GM12878 (cell line): ENCODE results near the gene RAP2B. TPM values are rescaled to one million over a fixed set of nuclear protein-coding genes. Genes with fewer than 3 reads are reported as not detected.

Source experiments
- ATAC-seq: fragments of 200-7000 bp; cut with Tn5 transposase; 3 replicates; pipeline ENCODE4 v1.9.1; 2020; ENCODE audit warnings: mild to moderate bottlenecking, moderate library complexity
- BruUV-seq: library from RNA; stranded (reverse); fragments of 400-500 nt; replicated peaks from 2 replicates; lab custom pipeline; 2021; lab: Mats Ljungman, UMichigan
- CTCF ChIA-PET: fragments of 300-600 bp; sonication (Branson Sonifier 250); formaldehyde crosslinking; extraction: SDS; loops from one replicate; lab custom pipeline; 2021; ENCODE audit warnings: inconsistent platforms; lab: Yijun Ruan, JAX
- POLR2A ChIA-PET: fragments of 350-600 bp; formaldehyde crosslinking; extraction: SDS; loops from one replicate; lab custom pipeline; 2021; ENCODE audit warnings: inconsistent platforms; lab: Charles Lee
- RAD21 ChIA-PET: fragments of 300-600 bp; sonication (Branson Sonifier 250); formaldehyde crosslinking; loops from one replicate; lab custom pipeline; 2023; ENCODE audit warnings: antibody characterized with exemption; ENCODE audit not compliant: unreplicated experiment; lab: Charles Lee
- SMC1A ChIA-PET: fragments of 300-600 bp; sonication (Branson Sonifier 250); formaldehyde crosslinking; loops from one replicate; lab custom pipeline; 2023; ENCODE audit not compliant: unreplicated experiment, uncharacterized antibody; lab: Charles Lee
- DNase-seq: peaks from one replicate; pipeline ENCODE4 v3.0.0-alpha.2; 2011; ENCODE audit warnings: low read depth, low spot score
- FAIRE-seq: peaks from 3 replicates; lab custom pipeline; 2011; peaks lifted over from hg19 to GRCh38; lab: Jason Lieb, UNC
- H2AFZ ChIP-seq: 2 replicates; pipeline ENCODE4 v1.6.0; 2011; ENCODE audit warnings: low read depth, low read length, control low read depth; ENCODE audit not compliant: control insufficient read depth
- H3K27ac ChIP-seq: 2 replicates; pipeline ENCODE4 v1.5.1; 2011; ENCODE audit warnings: control low read depth; ENCODE audit not compliant: control insufficient read depth, insufficient read depth
- H3K27me3 ChIP-seq, 2 experiments: replicated peaks in 1 of 2; 2 replicates each; pipeline versions ENCODE4 v1.6.0 to v1.6.1; 2011; ENCODE audit warnings: low read length in 1 of 2; ENCODE audit not compliant: control insufficient read depth in 2 of 2, insufficient read depth in 2 of 2
- H3K36me3 ChIP-seq, 2 experiments: 2 replicates each; pipeline ENCODE4 v1.5.1; 2011; ENCODE audit warnings: low read length in 1 of 2; ENCODE audit not compliant: control insufficient read depth in 2 of 2, insufficient read depth in 2 of 2
- H3K4me1 ChIP-seq: 2 replicates; pipeline ENCODE4 v1.6.1; 2011; ENCODE audit warnings: mild to moderate bottlenecking, low read length, moderate library complexity, mixed read lengths; ENCODE audit not compliant: control insufficient read depth, insufficient read depth
- H3K4me2 ChIP-seq: 2 replicates; pipeline ENCODE4 v1.6.0; 2011; ENCODE audit warnings: control low read depth; ENCODE audit not compliant: control insufficient read depth, insufficient read depth
- H3K4me3 ChIP-seq: fragments of 200-600 bp; sonication (generic); 2 replicates; pipeline ENCODE4 v1.5.1; 2016
- H3K79me2 ChIP-seq: 2 replicates; pipeline ENCODE4 v1.6.0; 2011; ENCODE audit warnings: low read length; ENCODE audit not compliant: control insufficient read depth, insufficient read depth
- H3K9ac ChIP-seq: 2 replicates; pipeline ENCODE4 v1.8.0; 2011; ENCODE audit warnings: low read length, control low read depth, mixed read lengths; ENCODE audit not compliant: control insufficient read depth, insufficient read depth
- H3K9me3 ChIP-seq: replicated peaks from 3 replicates; pipeline ENCODE4 v1.5.1; 2011; ENCODE audit warnings: mild to moderate bottlenecking, low read length; ENCODE audit not compliant: control insufficient read depth, insufficient read depth
- H4K20me1 ChIP-seq: 2 replicates; pipeline ENCODE4 v1.6.0; 2011; ENCODE audit not compliant: control insufficient read depth, insufficient read depth
- ASH2L ChIP-seq: fragments of 300-600, 200-600 bp; sonication (generic); IDR thresholded peaks from 2 replicates; pipeline ENCODE4 v1.6.1; 2017; ENCODE audit warnings: low read depth, mild to moderate bottlenecking, borderline replicate concordance
- CBX3 ChIP-seq: fragments of 200-600 bp; sonication (generic); IDR thresholded peaks from 2 replicates; pipeline ENCODE4 v1.6.1; 2016; ENCODE audit warnings: low read depth, borderline replicate concordance
- CBX5 ChIP-seq: sonication (generic); IDR thresholded peaks from 2 replicates; pipeline ENCODE4 v1.6.1; 2016; ENCODE audit warnings: low read depth, moderate library complexity, mild to moderate bottlenecking, inconsistent platforms
- CEBPB ChIP-seq, 2 experiments: fragments of 150-350 bp in 1 of 2; IDR thresholded peaks; 2 replicates each; pipeline ENCODE4 v1.6.1; 2012 to 2014; ENCODE audit warnings: low read depth in 2 of 2, low read length in 2 of 2, borderline replicate concordance in 1 of 2, inconsistent platforms in 1 of 2
- CREM ChIP-seq: IDR thresholded peaks from 2 replicates; pipeline ENCODE4 v1.6.1; 2014; ENCODE audit warnings: antibody characterized with exemption, low read depth
- JUNB ChIP-seq: IDR thresholded peaks from 2 replicates; pipeline ENCODE4 v1.6.1; 2016; ENCODE audit warnings: antibody characterized with exemption, mild to moderate bottlenecking
- NR2C1 ChIP-seq: fragments of 450-650 bp; IDR thresholded peaks from 2 replicates; pipeline ENCODE4 v1.6.1; 2017; ENCODE audit warnings: antibody characterized with exemption, mild to moderate bottlenecking, moderate library complexity
- NRF1 ChIP-seq: conservative IDR thresholded peaks from 2 replicates; pipeline ENCODE4 v1.6.1; 2011; ENCODE audit warnings: mild to moderate bottlenecking, low read depth, low read length, improper control_type of control experiment
- PAX5 ChIP-seq: IDR thresholded peaks from 2 replicates; pipeline ENCODE4 v1.6.1; 2011; ENCODE audit warnings: low read depth, low read length, borderline replicate concordance
- POU2F2 ChIP-seq: IDR thresholded peaks from 3 replicates; pipeline ENCODE4 v1.6.1; 2011; ENCODE audit warnings: low read depth, mild to moderate bottlenecking, low read length, borderline replicate concordance
- RB1 ChIP-seq: fragments of 450-650 bp; formaldehyde crosslinking; IDR thresholded peaks from 2 replicates; pipeline ENCODE4 v1.6.1; 2017; ENCODE audit warnings: mild to moderate bottlenecking, borderline replicate concordance
- SMAD1 ChIP-seq: fragments of 450-650 bp; IDR thresholded peaks from 2 replicates; pipeline ENCODE4 v1.6.1; 2018; ENCODE audit warnings: mild to moderate bottlenecking, low read depth; ENCODE audit not compliant: partially characterized antibody
- WGBS: methylation state at CpG from one replicate; pipeline ENCODE4 v1.1.6; 2016; ENCODE audit warnings: low lambda C conversion rate; ENCODE audit not compliant: insufficient replicate concordance, insufficient coverage; ENCODE audit errors: missing lambda C conversion rate; 5-methylcytosine and 5-hydroxymethylcytosine counted together
- in situ Hi-C: fragments of 300-500 bp; cut with MboI; formaldehyde crosslinking; loops from 9 replicates; pipeline ENCODE4 v1.14.3; 2018; ENCODE audit warnings: mixed read lengths
- intact Hi-C: fragments of 100-400 bp; cut with micrococcal nuclease; formaldehyde crosslinking; loops from one replicate; pipeline ENCODE4 v1.14.2; 2022; ENCODE audit not compliant: unreplicated experiment
- polyA plus RNA-seq, 11 experiments: library from polyadenylated mRNA; depleted of rRNA in 4 of 11; unstranded in 6 of 11; stranded (reverse) in 5 of 11; fragments of >200 nt; fragmentation: Nextera tagmentation in 4 of 11; fragmentation: Illumina TruSeq in 1 of 11; extraction: Ambion mirVana in 4 of 11; extraction: Trizol in 1 of 11; gene quantifications; 1 replicate in 1 of 11; 2 replicates in 10 of 11; pipeline versions ENCODE4 v1.2.1 to v1.2.3, GENCODE V29; 2011 to 2016; ENCODE audit warnings: inconsistent platforms in 2 of 11, missing spikeins in 2 of 11, low read depth in 1 of 11
- total RNA-seq, 4 experiments: library from RNA; depleted of rRNA in 3 of 4; stranded (reverse); fragments of >200 nt in 3 of 4; fragmentation: Illumina TruSeq in 1 of 4; extraction: Trizol in 1 of 4; gene quantifications; 2 replicates each; pipeline versions ENCODE4 v1.2.1 to v1.2.3, GENCODE V29; 2013 to 2021
- TF ChIP-seq, protein P1 (sequence below): IDR thresholded peaks from 2 replicates; pipeline ENCODE4 v1.6.1; 2011; ENCODE audit warnings: mild to moderate bottlenecking, low read depth, low read length, moderate library complexity; ENCODE audit not compliant: insufficient replicate concordance
- TF ChIP-seq, protein P2 (sequence below): fragments of 450-650 bp; IDR thresholded peaks from 2 replicates; pipeline ENCODE4 v1.6.1; 2016; ENCODE audit warnings: mild to moderate bottlenecking
- TF ChIP-seq, protein P3 (sequence below): fragments of 450-650 bp; IDR thresholded peaks from 2 replicates; pipeline ENCODE4 v1.6.1; 2017; ENCODE audit warnings: low read depth, mild to moderate bottlenecking, moderate library complexity
- TF ChIP-seq, protein P4 (sequence below): IDR thresholded peaks from 2 replicates; pipeline ENCODE4 v1.6.1; 2011; ENCODE audit warnings: low read depth, low read length, improper control_type of control experiment, borderline replicate concordance
- TF ChIP-seq, protein P5 (sequence below): fragments of 450-650 bp; IDR thresholded peaks from 2 replicates; pipeline ENCODE4 v1.6.1; 2017; ENCODE audit warnings: mild to moderate bottlenecking

The RAP2B gene
- total and polyA plus RNA-seq, 10 of the 15 experiments (the other 5 are each of a cell fraction or from before 2014, with no cell fraction given), result 5.9 to 21.3 (median 12.0) TPM

DNA sequence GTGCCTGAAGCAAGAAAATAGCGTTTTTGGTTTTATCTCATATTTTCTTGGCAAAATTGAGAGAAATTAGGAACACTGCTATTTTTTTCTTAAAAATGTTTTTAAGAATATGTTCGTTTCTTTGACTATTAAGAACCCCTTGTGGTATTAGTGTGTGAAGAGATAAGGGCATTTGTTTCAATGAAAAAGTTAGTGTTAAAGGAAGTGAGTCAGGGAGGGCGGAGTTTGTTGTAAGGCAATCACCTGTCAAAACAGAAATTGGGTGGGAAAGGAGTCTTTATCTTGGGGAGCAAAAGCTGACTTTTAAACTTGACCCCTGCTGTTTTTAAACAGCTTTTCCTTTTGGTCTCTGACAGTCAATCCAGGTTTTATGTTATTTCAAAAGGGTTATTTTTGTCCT, 4.2 kb downstream of the RAP2B start:
- Histone ChIP-seq H3K4me2 (peak overlapping the region; percentile 95; the same call in 1 of the 2 replicates), H3K4me3 (peak overlapping the region; percentile 98; the same call in 1 of the 2 replicates), H3K9me3 (no peaks in the 10 kb centered on the region), H3K9ac (no peak overlapping the region), H3K27me3 (no peaks in the 10 kb centered on the region), H2AFZ (no peak overlapping the region), H3K79me2 (peaks cover 50% of the 10 kb centered on the region), H3K27ac (no peak overlapping the region), H3K36me3 (no peaks in the 10 kb centered on the region), H3K4me1 (peaks cover 3% of the 10 kb centered on the region), H4K20me1 (no peaks in the 10 kb centered on the region)
- intact Hi-C loops (loop anchor here (5.0 to 10.0 kb wide), 4 partner anchors 459 to 1149 kb away; no protein-coding TSS in a partner anchor), in situ Hi-C loops (no loop called here)
- TF ChIP-seq SMAD1 (no peak), POU2F2 (no peak), ASH2L (no peak), NR2C1 (no peak), PAX5 (no peak), CBX3 (no peak), CREM (no peak), JUNB (no peak), NRF1 (no peak), RB1 (no peak), CEBPB (IDR thresholded peaks at IDR 0.05; ENCODE audit: borderline replicate concordance in 1 of 2, low read depth in 2 of 2, low read length in 2 of 2) (no peak), CBX5 (no peak)
- TF ChIP-seq, protein P1, sequence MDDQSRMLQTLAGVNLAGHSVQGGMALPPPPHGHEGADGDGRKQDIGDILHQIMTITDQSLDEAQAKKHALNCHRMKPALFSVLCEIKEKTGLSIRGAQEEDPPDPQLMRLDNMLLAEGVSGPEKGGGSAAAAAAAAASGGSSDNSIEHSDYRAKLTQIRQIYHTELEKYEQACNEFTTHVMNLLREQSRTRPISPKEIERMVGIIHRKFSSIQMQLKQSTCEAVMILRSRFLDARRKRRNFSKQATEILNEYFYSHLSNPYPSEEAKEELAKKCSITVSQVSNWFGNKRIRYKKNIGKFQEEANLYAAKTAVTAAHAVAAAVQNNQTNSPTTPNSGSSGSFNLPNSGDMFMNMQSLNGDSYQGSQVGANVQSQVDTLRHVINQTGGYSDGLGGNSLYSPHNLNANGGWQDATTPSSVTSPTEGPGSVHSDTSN, result no peak
- TF ChIP-seq, protein P2, sequence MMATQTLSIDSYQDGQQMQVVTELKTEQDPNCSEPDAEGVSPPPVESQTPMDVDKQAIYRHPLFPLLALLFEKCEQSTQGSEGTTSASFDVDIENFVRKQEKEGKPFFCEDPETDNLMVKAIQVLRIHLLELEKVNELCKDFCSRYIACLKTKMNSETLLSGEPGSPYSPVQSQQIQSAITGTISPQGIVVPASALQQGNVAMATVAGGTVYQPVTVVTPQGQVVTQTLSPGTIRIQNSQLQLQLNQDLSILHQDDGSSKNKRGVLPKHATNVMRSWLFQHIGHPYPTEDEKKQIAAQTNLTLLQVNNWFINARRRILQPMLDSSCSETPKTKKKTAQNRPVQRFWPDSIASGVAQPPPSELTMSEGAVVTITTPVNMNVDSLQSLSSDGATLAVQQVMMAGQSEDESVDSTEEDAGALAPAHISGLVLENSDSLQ, result no peak
- TF ChIP-seq, protein P3, sequence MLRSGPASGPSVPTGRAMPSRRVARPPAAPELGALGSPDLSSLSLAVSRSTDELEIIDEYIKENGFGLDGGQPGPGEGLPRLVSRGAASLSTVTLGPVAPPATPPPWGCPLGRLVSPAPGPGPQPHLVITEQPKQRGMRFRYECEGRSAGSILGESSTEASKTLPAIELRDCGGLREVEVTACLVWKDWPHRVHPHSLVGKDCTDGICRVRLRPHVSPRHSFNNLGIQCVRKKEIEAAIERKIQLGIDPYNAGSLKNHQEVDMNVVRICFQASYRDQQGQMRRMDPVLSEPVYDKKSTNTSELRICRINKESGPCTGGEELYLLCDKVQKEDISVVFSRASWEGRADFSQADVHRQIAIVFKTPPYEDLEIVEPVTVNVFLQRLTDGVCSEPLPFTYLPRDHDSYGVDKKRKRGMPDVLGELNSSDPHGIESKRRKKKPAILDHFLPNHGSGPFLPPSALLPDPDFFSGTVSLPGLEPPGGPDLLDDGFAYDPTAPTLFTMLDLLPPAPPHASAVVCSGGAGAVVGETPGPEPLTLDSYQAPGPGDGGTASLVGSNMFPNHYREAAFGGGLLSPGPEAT, result no peak
- TF ChIP-seq, protein P4, sequence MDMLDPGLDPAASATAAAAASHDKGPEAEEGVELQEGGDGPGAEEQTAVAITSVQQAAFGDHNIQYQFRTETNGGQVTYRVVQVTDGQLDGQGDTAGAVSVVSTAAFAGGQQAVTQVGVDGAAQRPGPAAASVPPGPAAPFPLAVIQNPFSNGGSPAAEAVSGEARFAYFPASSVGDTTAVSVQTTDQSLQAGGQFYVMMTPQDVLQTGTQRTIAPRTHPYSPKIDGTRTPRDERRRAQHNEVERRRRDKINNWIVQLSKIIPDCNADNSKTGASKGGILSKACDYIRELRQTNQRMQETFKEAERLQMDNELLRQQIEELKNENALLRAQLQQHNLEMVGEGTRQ, result no peak
- TF ChIP-seq, protein P5, sequence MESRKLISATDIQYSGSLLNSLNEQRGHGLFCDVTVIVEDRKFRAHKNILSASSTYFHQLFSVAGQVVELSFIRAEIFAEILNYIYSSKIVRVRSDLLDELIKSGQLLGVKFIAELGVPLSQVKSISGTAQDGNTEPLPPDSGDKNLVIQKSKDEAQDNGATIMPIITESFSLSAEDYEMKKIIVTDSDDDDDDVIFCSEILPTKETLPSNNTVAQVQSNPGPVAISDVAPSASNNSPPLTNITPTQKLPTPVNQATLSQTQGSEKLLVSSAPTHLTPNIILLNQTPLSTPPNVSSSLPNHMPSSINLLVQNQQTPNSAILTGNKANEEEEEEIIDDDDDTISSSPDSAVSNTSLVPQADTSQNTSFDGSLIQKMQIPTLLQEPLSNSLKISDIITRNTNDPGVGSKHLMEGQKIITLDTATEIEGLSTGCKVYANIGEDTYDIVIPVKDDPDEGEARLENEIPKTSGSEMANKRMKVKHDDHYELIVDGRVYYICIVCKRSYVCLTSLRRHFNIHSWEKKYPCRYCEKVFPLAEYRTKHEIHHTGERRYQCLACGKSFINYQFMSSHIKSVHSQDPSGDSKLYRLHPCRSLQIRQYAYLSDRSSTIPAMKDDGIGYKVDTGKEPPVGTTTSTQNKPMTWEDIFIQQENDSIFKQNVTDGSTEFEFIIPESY, result no peak
- ChIA-PET CTCF (interaction anchor here (0.6 to 1.1 kb wide), 2 partner anchors 11 to 167 kb away, joined by 3 read pairs; no protein-coding TSS in a partner anchor), RAD21 (interaction anchor here (4.1 kb wide), 1 partner anchor 123 kb away, joined by 14 read pairs; no protein-coding TSS in a partner anchor), SMC1A (interaction anchor here (0.7 to 1.0 kb wide), 3 partner anchors 13 to 401 kb away, joined by 3 to 5 read pairs (median 4); no protein-coding TSS in a partner anchor), POLR2A (no interaction called here)
- ATAC-seq (no peak), DNase-seq (no peak), FAIRE-seq (no peak)
- 50% methylated on average over 3 of the region's 3 CpGs for WGBS
- no TSS peak for BruUV-seq
